HUES48 (cell line): ENCODE measurements around the gene RGS11.
A peak's percentile ranks its signal among the peaks of the same experiment; 100 is the strongest.

Source experiments
- H3K27ac ChIP-seq: one replicate; pipeline ENCODE4 v1.7.0; 2013; ENCODE audit warnings: low read depth, low read length, inconsistent platforms
- H3K27me3 ChIP-seq: 2 replicates; pipeline ENCODE4 v1.6.1; 2013; ENCODE audit warnings: mild to moderate bottlenecking, low read length; ENCODE audit not compliant: control insufficient read depth, insufficient read depth
- H3K36me3 ChIP-seq: 2 replicates; pipeline ENCODE4 v1.6.1; 2013; ENCODE audit warnings: low read length; ENCODE audit not compliant: control insufficient read depth, insufficient read depth
- H3K4me1 ChIP-seq: 2 replicates; pipeline ENCODE4 v1.6.1; 2013; ENCODE audit warnings: mild to moderate bottlenecking, low read length; ENCODE audit not compliant: control insufficient read depth, insufficient read depth
- H3K4me3 ChIP-seq: 2 replicates; pipeline ENCODE4 v1.5.1; 2013; ENCODE audit warnings: mild to moderate bottlenecking, low read depth, low read length
- H3K9ac ChIP-seq: 2 replicates; pipeline ENCODE4 v1.6.1; 2013; ENCODE audit warnings: mild to moderate bottlenecking, low read depth, low read length, moderate library complexity
- H3K9me3 ChIP-seq: 2 replicates; pipeline ENCODE4 v1.6.1; 2013; ENCODE audit warnings: low read length; ENCODE audit not compliant: control insufficient read depth, insufficient read depth

The RGS11 gene

GRCh38 chr16:286491-287297, 10.9 kb upstream of the RGS11 start:
- Histone ChIP-seq H3K4me1 (no peaks in the 10 kb centered on the region), H3K9me3 (no peaks in the 10 kb centered on the region), H3K9ac (no peak overlapping the region), H3K4me3 (no peak overlapping the region), H3K27me3 (peaks cover 3% of the 10 kb centered on the region; the same call in 1 of the 2 replicates), H3K36me3 (peaks cover 41% of the 10 kb centered on the region), H3K27ac (no peak overlapping the region)

GRCh38 chr16:285146-286055, 9.7 kb upstream of the RGS11 start:
- peaks cover 14% of the 10 kb centered on the region for H3K27me3 ChIP-seq
- no peaks in the 10 kb centered on the region for H3K9me3 ChIP-seq
- no peak overlapping the region for H3K9ac ChIP-seq
- H3K4me1 ChIP-seq, result no peaks in the 10 kb centered on the region
- no peak overlapping the region for H3K27ac ChIP-seq
- H3K4me3 ChIP-seq, result no peak overlapping the region
- peaks cover 29% of the 10 kb centered on the region for H3K36me3 ChIP-seq

- H3K27ac ChIP-seq, result no peak overlapping the region
- H3K9ac ChIP-seq, result no peak overlapping the region
- H3K4me1 ChIP-seq, result no peaks in the 10 kb centered on the region
- peaks cover 20% of the 10 kb centered on the region for H3K27me3 ChIP-seq
- peaks cover 25% of the 10 kb centered on the region for H3K36me3 ChIP-seq
- H3K9me3 ChIP-seq, result no peaks in the 10 kb centered on the region
- H3K4me3 ChIP-seq, result no peak overlapping the region
Observed at GRCh38 chr16:284204-285120, 8.7 kb upstream of the RGS11 start.

GRCh38 chr16:283033-283805, 7.5 kb upstream of the RGS11 start, which contains the start of gene PDIA2:
TSS of gene PDIA2 (plus strand) at chr16:283164. CDS start at chr16:283170, 6 bp downstream.
- no peak within 1 kb of the TSS for H3K27ac ChIP-seq
- no peaks in the 10 kb centered on the region for H3K4me1 ChIP-seq
- H3K36me3 ChIP-seq, result peaks cover 13% of the 10 kb centered on the region
- no peak within 1 kb of the TSS for H3K4me3 ChIP-seq
- H3K9me3 ChIP-seq, result no peaks in the 10 kb centered on the region
- no peak within 1 kb of the TSS for H3K9ac ChIP-seq
- peaks cover 25% of the 10 kb centered on the region for H3K27me3 ChIP-seq

- no peaks in the 10 kb centered on the region for H3K4me1 ChIP-seq
- peaks cover 25% of the 10 kb centered on the region for H3K27me3 ChIP-seq
- H3K36me3 ChIP-seq, result peaks cover 6% of the 10 kb centered on the region
- H3K4me3 ChIP-seq, result no peak overlapping the region
- no peak overlapping the region for H3K27ac ChIP-seq
- no peaks in the 10 kb centered on the region for H3K9me3 ChIP-seq
- no peak overlapping the region for H3K9ac ChIP-seq
Observed at GRCh38 chr16:282491-282890, 6.7 kb upstream of the RGS11 start.

- H3K4me3 ChIP-seq, result no peak overlapping the region
- peaks cover 4% of the 10 kb centered on the region for H3K36me3 ChIP-seq
- H3K9me3 ChIP-seq, result no peaks in the 10 kb centered on the region
- H3K27ac ChIP-seq, result no peak overlapping the region
- peaks cover 26% of the 10 kb centered on the region for H3K27me3 ChIP-seq
- H3K9ac ChIP-seq, result no peak overlapping the region
- no peaks in the 10 kb centered on the region for H3K4me1 ChIP-seq
Observed at GRCh38 chr16:281660-282255, 6.0 kb upstream of the RGS11 start.

- H3K4me1 ChIP-seq, result no peaks in the 10 kb centered on the region
- H3K27me3 ChIP-seq, result peaks cover 32% of the 10 kb centered on the region
- H3K9ac ChIP-seq, result no peak overlapping the region
- no peaks in the 10 kb centered on the region for H3K36me3 ChIP-seq
- H3K27ac ChIP-seq, result no peak overlapping the region
- H3K9me3 ChIP-seq, result no peaks in the 10 kb centered on the region
- peak overlapping the region; percentile 63 for H3K4me3 ChIP-seq
Observed at GRCh38 chr16:280991-281659, 5.4 kb upstream of the RGS11 start.

- H3K4me3 ChIP-seq, result peak within 1 kb of the TSS; percentile 63
- H3K9me3 ChIP-seq, result no peaks in the 10 kb centered on the region
- H3K27ac ChIP-seq, result no peak within 1 kb of the TSS
- no peak within 1 kb of the TSS for H3K9ac ChIP-seq
- no peaks in the 10 kb centered on the region for H3K36me3 ChIP-seq
- H3K4me1 ChIP-seq, result no peaks in the 10 kb centered on the region
- peaks cover 35% of the 10 kb centered on the region for H3K27me3 ChIP-seq
Observed at GRCh38 chr16:280552-280951, 4.8 kb upstream of the RGS11 start, which contains the start of gene ARHGDIG. TSS of gene ARHGDIG (plus strand) at chr16:280591. CDS start at chr16:280681, 90 bp downstream.

GRCh38 chr16:280005-280460, 4.3 kb upstream of the RGS11 start:
- H3K27me3 ChIP-seq, result peaks cover 39% of the 10 kb centered on the region
- no peaks in the 10 kb centered on the region for H3K36me3 ChIP-seq
- H3K9ac ChIP-seq, result no peak overlapping the region
- peak overlapping the region; percentile 52; the same call in 1 of the 2 replicates for H3K4me3 ChIP-seq
- H3K27ac ChIP-seq, result no peak overlapping the region
- no peaks in the 10 kb centered on the region for H3K9me3 ChIP-seq
- no peaks in the 10 kb centered on the region for H3K4me1 ChIP-seq
